ENCODE results near the gene CATSPER3. TPM values are rescaled to one million over a fixed set of nuclear protein-coding genes. Genes with fewer than 3 reads are reported as not detected.
A peak's percentile ranks its signal among the peaks of the same experiment; 100 is the strongest.

Gene CATSPER3
- total and polyA plus RNA-seq, 2 of the 13 experiments (the other 11 are each of a cell fraction or from before 2014, with no cell fraction given): 0.33 to 0.37 TPM

GRCh38 chr5:134949316-134949715, 18.4 kb upstream of the CATSPER3 start:
- in situ Hi-C loops (cut with HindIII; ENCODE audit: extremely low pct_ligation_motif_present, low pct_unique_long_range_greater_than_20kb) (no loop called here), intact Hi-C loops (cut with micrococcal nuclease; ENCODE audit: unreplicated experiment) (no loop called here)
- Histone ChIP-seq H3K9me3 (ENCODE audit: low read length) (peaks cover 6% of the 10 kb centered on the region), H3K27ac (ENCODE audit: extremely low read length, insufficient read depth, low read length) (no peak overlapping the region), H3K4me3 (replicated peaks in 1 of 3; ENCODE audit: insufficient read depth in 1 of 3, low read depth in 2 of 3, low read length in 3 of 3) (no peak overlapping the region), H3K27me3 (ENCODE audit: control insufficient read depth in 1 of 2, insufficient read depth in 2 of 2, low read length in 2 of 2) (no peaks in the 10 kb centered on the region), H2AFZ (ENCODE audit: low read length) (no peak overlapping the region), H3K36me3 (replicated peaks in 1 of 2; ENCODE audit: control insufficient read depth in 1 of 2, insufficient read depth in 2 of 2, low read length in 2 of 2) (no peaks in the 10 kb centered on the region; a peak in 1 of 5 replicates), H3K9ac (ENCODE audit: insufficient read depth, low read depth, low read length) (no peak overlapping the region), H3K4me2 (ENCODE audit: low read depth, low read length) (no peak overlapping the region), H3K79me2 (ENCODE audit: insufficient read depth, low read length) (no peaks in the 10 kb centered on the region), H3K4me1 (ENCODE audit: insufficient read depth, low read length) (no peaks in the 10 kb centered on the region), H4K20me1 (ENCODE audit: insufficient read depth, low read length) (no peaks in the 10 kb centered on the region)
- no peak for TF ChIP-seq ELF4 (CRISPR knock-in tag; IDR thresholded peaks at IDR 0.05; ENCODE audit: borderline replicate concordance)
- no peak for TF ChIP-seq SMAD3 (CRISPR knock-in tag; IDR thresholded peaks at IDR 0.05)
- no peak for TF ChIP-seq ZBTB21 (CRISPR knock-in tag; IDR thresholded peaks at IDR 0.05)
- TF ChIP-seq ZNF547 (CRISPR knock-in tag; IDR thresholded peaks at IDR 0.05): no peak
- TF ChIP-seq TFDP2 (CRISPR knock-in tag; IDR thresholded peaks at IDR 0.05): no peak
- TF ChIP-seq ZNF530 (CRISPR knock-in tag; IDR thresholded peaks at IDR 0.05; ENCODE audit: low read depth): no peak
- DNase-seq (ENCODE audit: low spot score): no peak
- ChIA-PET POLR2A (interaction anchor here (1.1 kb wide), 1 partner anchor 15 kb away, joined by 5 read pairs; no protein-coding TSS in a partner anchor), CTCF (ENCODE audit: low intra/inter-chr PET ratio, low total read pairs) (no interaction called here)
- WGBS (ENCODE audit: low lambda C conversion rate): 90% methylated on average over 5 of the region's 5 CpGs
- no peak for FAIRE-seq
- no peak for ATAC-seq
- no TSS peak for BruUV-seq (replicated peaks)

GRCh38 chr5:134957920-134958608, 9.6 kb upstream of the CATSPER3 start:
- 37% methylated on average over 4 of the region's 4 CpGs for WGBS (ENCODE audit: low lambda C conversion rate)
- Histone ChIP-seq H3K79me2 (ENCODE audit: insufficient read depth, low read length) (no peaks in the 10 kb centered on the region), H3K27me3 (ENCODE audit: control insufficient read depth in 1 of 2, insufficient read depth in 2 of 2, low read length in 2 of 2) (no peaks in the 10 kb centered on the region), H3K9me3 (ENCODE audit: low read length) (peaks cover 12% of the 10 kb centered on the region), H3K4me3 (replicated peaks in 1 of 3; ENCODE audit: insufficient read depth in 1 of 3, low read depth in 2 of 3, low read length in 3 of 3) (no peak overlapping the region), H3K4me2 (ENCODE audit: low read depth, low read length) (peak overlapping the region; percentile 62), H3K9ac (ENCODE audit: insufficient read depth, low read depth, low read length) (no peak overlapping the region; the same call in 1 of the 2 replicates), H4K20me1 (ENCODE audit: insufficient read depth, low read length) (no peaks in the 10 kb centered on the region), H3K27ac (ENCODE audit: extremely low read length, insufficient read depth, low read length) (peak overlapping the region; percentile 28), H3K4me1 (ENCODE audit: insufficient read depth, low read length) (peaks cover 25% of the 10 kb centered on the region), H3K36me3 (replicated peaks in 1 of 2; ENCODE audit: control insufficient read depth in 1 of 2, insufficient read depth in 2 of 2, low read length in 2 of 2) (peaks cover 0 to 7% of the 10 kb centered on the region in 2 experiments; a peak in 2 of 5 replicates), H2AFZ (ENCODE audit: low read length) (no peak overlapping the region)
- POLR2A ChIA-PET: no interaction called here
- CTCF ChIA-PET (ENCODE audit: low intra/inter-chr PET ratio, low total read pairs): no interaction called here
- ATAC-seq: peak; percentile 84
- FAIRE-seq: no peak
- no peak for DNase-seq (ENCODE audit: low spot score)
- no TSS peak for BruUV-seq (replicated peaks)
- intact Hi-C loops (cut with micrococcal nuclease; ENCODE audit: unreplicated experiment): no loop called here
- in situ Hi-C loops (cut with HindIII; ENCODE audit: extremely low pct_ligation_motif_present, low pct_unique_long_range_greater_than_20kb): no loop called here
- TF ChIP-seq ZNF292 (CRISPR knock-in tag; IDR thresholded peaks at IDR 0.05; ENCODE audit: borderline replicate concordance, low read depth) (no peak), ZNF891 (CRISPR knock-in tag; IDR thresholded peaks at IDR 0.05) (no peak), ZNF282 (IDR thresholded peaks at IDR 0.05; ENCODE audit: partially characterized antibody) (no peak), LCORL (IDR thresholded peaks at IDR 0.05) (no peak), LCORL (CRISPR knock-in tag; IDR thresholded peaks at IDR 0.05) (no peak), ZNF549 (CRISPR knock-in tag; IDR thresholded peaks at IDR 0.05) (no peak), ZNF652 (CRISPR knock-in tag; IDR thresholded peaks at IDR 0.05; ENCODE audit: borderline replicate concordance, low read depth) (no peak), ZNF460 (CRISPR knock-in tag; IDR thresholded peaks at IDR 0.05; ENCODE audit: borderline replicate concordance) (no peak), NBN (conservative IDR thresholded peaks at IDR 0.05) (no peak), SOX6 (IDR thresholded peaks at IDR 0.05) (no peak), SOX6 (CRISPR knock-in tag; IDR thresholded peaks at IDR 0.05) (peak; percentile 4; the same call in 1 of the 2 replicates), SALL1 (CRISPR knock-in tag; IDR thresholded peaks at IDR 0.05) (0 out of 2 replicates have a peak, but pooled peaks have one; percentile 2), ZBTB25 (CRISPR knock-in tag; IDR thresholded peaks at IDR 0.05) (no peak)
